Heart right ventricle (tissue), 16 donors: ENCODE results near the gene ABTB1. TPM values are rescaled to one million over a fixed set of nuclear protein-coding genes. Genes with fewer than 3 reads are reported as not detected.

ENCODE experiments used
- ATAC-seq, 8 donors: fragments of 200-7000 bp; cut with Tn5 transposase; one replicate each; pipeline ENCODE4 v1.9.1; 2020; ENCODE audit warnings: mild to moderate bottlenecking in 8 of 8, moderate library complexity in 8 of 8, moderate number of reproducible peaks in 1 of 8
- DNase-seq, 2 donors: peaks; one replicate each; pipeline ENCODE4 v3.0.0-alpha.2; 2020
- H3K27ac ChIP-seq, 10 donors: fragments of 200-600 bp; sonication (generic) in 2 of 10; one replicate each; pipeline versions ENCODE4 v1.5.0 to v1.8.0; 2020 to 2022; ENCODE audit warnings: mild to moderate bottlenecking in 3 of 10
- H3K27me3 ChIP-seq, 7 donors: fragments of 200-600 bp; one replicate each; pipeline ENCODE4 v1.8.0; 2021 to 2022; ENCODE audit warnings: mild to moderate bottlenecking in 2 of 7
- H3K36me3 ChIP-seq, 9 donors: fragments of 200-600 bp; sonication (generic) in 1 of 9; one replicate each; pipeline versions ENCODE4 v1.5.0 to v1.8.0; 2020 to 2022; ENCODE audit warnings: mild to moderate bottlenecking in 2 of 9
- H3K4me1 ChIP-seq, 9 donors: fragments of 200-600 bp; sonication (generic) in 1 of 9; one replicate each; pipeline versions ENCODE4 v1.5.0 to v1.8.0; 2020 to 2022; ENCODE audit warnings: mild to moderate bottlenecking in 4 of 9
- H3K4me3 ChIP-seq, 10 donors: fragments of 200-600 bp; sonication (generic) in 2 of 10; one replicate each; pipeline versions ENCODE4 v1.5.0 to v1.8.0; 2020 to 2022; ENCODE audit warnings: mild to moderate bottlenecking in 7 of 10, moderate library complexity in 2 of 10
- H3K9me3 ChIP-seq, 11 donors: fragments of 200-600 bp in 10 of 11; sonication (generic) in 2 of 11; one replicate each; pipeline versions ENCODE4 v1.5.0 to v1.8.0; 2013 to 2022; ENCODE audit warnings: mild to moderate bottlenecking in 2 of 11, control low read depth in 1 of 11, moderate library complexity in 1 of 11
- CTCF ChIP-seq, 9 donors: fragments of 200-600 bp; sonication (generic) in 2 of 9; IDR thresholded peaks; one replicate each; pipeline versions ENCODE4 v1.5.0 to v1.8.0; 2021 to 2022; ENCODE audit warnings: antibody characterized with exemption in 9 of 9, mild to moderate bottlenecking in 5 of 9, moderate library complexity in 1 of 9
- WGBS, 2 donors: extraction: QIAGEN DNeasy Blood & Tissue Kit; methylation state at CpG; one replicate each; pipeline ENCODE4 v1.1.7; 2013; ENCODE audit warnings: inconsistent platforms in 1 of 2; 5-methylcytosine and 5-hydroxymethylcytosine counted together
- intact Hi-C, 10 donors: fragments of 100-400 bp; cut with DNase I; formaldehyde crosslinking; loops; one replicate each; pipeline versions ENCODE4 v1.11.1 to v1.14.2; 2022
- polyA plus RNA-seq, 2 donors: library from polyadenylated mRNA; stranded (reverse); fragments of 200-250 nt; gene quantifications; one replicate each; pipeline ENCODE4 v1.2.3, GENCODE V29; 2013
- total RNA-seq, 10 donors: library from RNA; stranded (reverse); fragmentation: NEBNext Ultra II Directional in 3 of 10; extraction: Animal tissue kit (Norgen Biotek cat#: 25700) in 3 of 10; gene quantifications; one replicate each; pipeline versions ENCODE4 v1.2.1 to v1.2.4, GENCODE V29; 2021 to 2023
- donor health status: Arrhythmogenic right ventricular cardiomyopathy.
- donor health status: ischemic (EF 13 %, LVEDD 7.1; RV severe dilation, severe dysfunction).
- donor health status: healthy with polysubstance abuse.
- donor health status: DM: no; HTN: yes; CAD: no.
- donor health status: DM: no; HTN: no; CAD: no.
- donor health status: ischemic (EF 25% LVEDD 6.9; RV normal size, moderate dysfunction).
- donor health status: ischemic (EF 25% LVEDD 5.7; RV mildly dilated, moderate dysfunction).
- donor health status: healthy.
- donor health status: DM: yes; HTN: yes; CAD: no.
- donor health status: Ischemic cardiomyopathy.
- donor health status: ischemic (EF 35%, LVEDD 5.7; RV mildly dilated, moderate dysfunction).
- donor health status: nonischemic (EF 11% LVEDD 7.7; RV severe dilation, severe dysfunction).
- donor health status: DM: yes; HTN: yes; CAD: no.
- donor health status: PGD.
- donor health status: ischemic (EF 29% LVEDD 5.4; RV normal size, mild dysfunction).
- donor health status: nonischemic (EF 23%, LVEDD 6.1; RV moderate dilation, normal function).

The ABTB1 gene
- total and polyA plus RNA-seq, 12 donors, result 19.6 to 56.3 (median 24.7) TPM

DNA sequence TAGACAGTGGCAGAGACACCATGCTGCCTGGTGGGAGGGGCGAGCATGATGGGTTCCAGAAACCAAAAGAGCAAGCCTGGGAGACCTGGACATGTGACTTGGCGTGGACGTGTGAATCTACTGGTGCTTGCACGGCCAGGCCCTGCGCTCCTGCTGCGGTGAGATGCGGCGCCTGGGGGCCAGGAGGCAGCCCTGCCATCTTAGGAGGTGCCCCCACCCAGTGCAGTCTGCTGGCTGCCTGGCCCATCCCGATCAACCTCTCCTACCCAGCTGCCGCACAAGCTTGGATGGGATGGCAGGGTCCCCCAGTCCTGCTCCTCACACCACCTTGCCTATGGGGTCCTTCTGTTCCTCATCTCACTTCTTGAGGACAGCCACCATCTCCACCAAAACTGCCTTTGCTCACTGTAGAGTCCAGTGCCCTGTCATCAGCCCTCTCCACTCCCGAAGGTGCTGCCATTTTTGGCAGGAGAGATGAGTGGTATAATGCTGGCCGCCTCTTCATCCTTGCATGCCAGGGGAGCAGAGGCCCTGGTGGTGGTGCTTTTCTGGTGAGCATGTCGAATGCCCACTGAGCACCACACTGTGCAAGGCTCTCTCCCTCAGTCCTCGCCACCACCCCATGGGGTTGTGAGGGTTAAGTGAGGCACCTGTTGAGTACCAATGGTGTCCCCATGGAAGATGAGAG, 3.1 kb upstream of the ABTB1 start:
- H3K4me3 ChIP-seq, result no peak overlapping the region
- no peaks in the 10 kb centered on the region for H3K27me3 ChIP-seq
- peaks cover 0 to 3% (median 0%) of the 10 kb centered on the region in 9 donors for H3K36me3 ChIP-seq
- no peaks in the 10 kb centered on the region for H3K9me3 ChIP-seq
- ATAC-seq (no peak), DNase-seq (no peak)
- WGBS, 2 donors, result 83 to 87% methylated on average over 14 of the region's 14 CpGs
- no peak overlapping the region for H3K27ac ChIP-seq
- no peak for TF ChIP-seq CTCF (IDR thresholded peaks at IDR 0.05)
- intact Hi-C loops, result loop anchor here in 1 of 10 donors (5.0 kb wide), 1 partner anchor 158 kb away; no protein-coding TSS in a partner anchor
- H3K4me1 ChIP-seq, result peaks cover 7 to 28% (median 21%) of the 10 kb centered on the region in 9 donors

DNA sequence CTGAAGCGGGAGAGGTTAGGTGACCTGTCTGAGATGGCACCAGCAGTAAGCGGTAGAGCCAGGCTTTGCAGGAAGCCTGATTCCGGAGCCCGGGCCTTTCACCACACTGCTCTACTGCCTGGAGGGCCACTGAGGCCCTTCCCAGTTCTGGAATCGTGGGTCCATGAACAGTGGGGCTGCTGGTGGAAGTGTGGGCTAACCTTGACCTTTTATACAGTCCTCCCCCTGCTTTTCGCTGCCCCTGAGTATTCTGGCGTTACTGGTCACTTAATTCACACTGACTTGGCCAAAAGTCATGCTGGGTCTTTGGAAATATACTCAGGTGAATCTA, 2.6 kb upstream of the ABTB1 start:
- Histone ChIP-seq H3K4me1 (peaks cover 7 to 31% (median 23%) of the 10 kb centered on the region in 9 donors), H3K36me3 (peaks cover 0 to 8% (median 0%) of the 10 kb centered on the region in 9 donors), H3K9me3 (no peaks in the 10 kb centered on the region), H3K4me3 (no peak overlapping the region), H3K27me3 (no peaks in the 10 kb centered on the region), H3K27ac (no peak overlapping the region)
- 94 to 96% methylated on average over 7 of the region's 7 CpGs for WGBS, 2 donors
- ATAC-seq (no peak), DNase-seq (no peak)
- no peak for TF ChIP-seq CTCF (IDR thresholded peaks at IDR 0.05)
- intact Hi-C loops, result loop anchor here in 1 of 10 donors (5.0 kb wide), 1 partner anchor 157 kb away; no protein-coding TSS in a partner anchor

DNA sequence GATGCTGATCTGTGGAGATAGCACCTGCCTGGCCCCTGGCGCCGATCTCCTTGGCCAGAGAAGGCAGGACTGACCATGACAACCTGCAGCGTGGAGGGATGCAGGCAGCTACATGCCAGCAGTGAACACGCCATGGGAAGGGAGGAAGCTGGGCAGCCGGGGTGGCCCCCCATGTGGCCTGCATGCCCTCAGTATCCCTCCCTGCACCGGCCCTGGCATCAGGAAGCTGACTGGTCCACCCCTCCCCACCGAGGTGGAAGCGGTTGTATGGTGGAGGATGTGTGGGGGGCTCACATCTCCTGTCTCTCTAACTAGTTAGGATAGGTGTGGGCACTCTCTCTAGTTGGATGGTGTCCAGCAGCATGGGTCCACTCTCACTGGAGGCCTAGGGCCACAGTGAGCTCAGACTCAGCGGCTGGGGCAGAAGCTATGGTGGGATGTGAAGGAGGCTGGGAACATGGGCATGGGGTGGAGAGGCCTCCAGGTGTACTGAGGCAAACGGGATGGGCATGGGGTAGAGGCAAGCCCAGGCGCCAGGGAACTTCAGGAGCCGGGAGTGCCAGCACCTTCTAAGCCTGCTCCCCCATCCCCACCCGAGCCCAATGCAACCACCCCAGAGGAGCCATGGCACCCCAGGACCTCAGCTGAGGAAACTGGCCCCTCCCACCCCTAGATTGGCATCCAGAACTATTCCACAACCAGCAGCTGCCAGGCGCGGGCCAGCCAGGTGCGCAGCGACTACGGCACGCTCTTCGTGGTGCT, 1.8 kb upstream of the ABTB1 start:
- intact Hi-C loops, result loop anchor here in 1 of 10 donors (5.0 kb wide), 1 partner anchor 156 kb away; no protein-coding TSS in a partner anchor

More for the DNA sequence above, 1.8 kb upstream of the ABTB1 start:
- Histone ChIP-seq H3K4me3 (no peak overlapping the region), H3K27ac (no peak overlapping the region), H3K4me1 (peaks cover 7 to 35% (median 27%) of the 10 kb centered on the region in 9 donors), H3K9me3 (no peaks in the 10 kb centered on the region), H3K36me3 (peaks cover 0 to 16% (median 0%) of the 10 kb centered on the region in 9 donors), H3K27me3 (no peaks in the 10 kb centered on the region)
- 96 to 97% methylated on average over 19 to 20 of the region's 20 CpGs for WGBS, 2 donors
- ATAC-seq, result no peak
- no peak for DNase-seq
- no peak for TF ChIP-seq CTCF (IDR thresholded peaks at IDR 0.05)
